Measurements from ENCODE around the gene DNAJC30. TPM values are rescaled to one million over a fixed set of nuclear protein-coding genes. Genes with fewer than 3 reads are reported as not detected.

Gene DNAJC30
- 10 to 100 TPM in 1 of 2 donors, 1 to 10 TPM in 1; 6.3 to 12.9 TPM for total RNA-seq

- Histone ChIP-seq H3K27ac (peak within 1 kb of the TSS; percentile 81 to 86), H3K4me3 (peak within 1 kb of the TSS; percentile 83 to 99), H3K27me3 (no peaks in the 10 kb centered on the region), H3K36me3 (peaks cover 17% of the 10 kb centered on the region), H3K4me1 (peaks cover 0 to 47% of the 10 kb centered on the region in 2 donors), H3K9me3 (no peaks in the 10 kb centered on the region)
- no peak for TF ChIP-seq CTCF (IDR thresholded peaks at IDR 0.05)
- DNase-seq (ENCODE audit: low spot score): peak; percentile 98
Measured at GRCh38 chr7:73683056-73683787, at the start of gene DNAJC30, which contains the start of gene BUD23. Gene DNAJC30 (minus strand): TSS chr7:73683453. CDS start chr7:73683423, 30 bp downstream. Gene BUD23 (plus strand): TSS chr7:73683597. CDS start chr7:73683626, 29 bp downstream.

- Histone ChIP-seq H3K36me3 (peaks cover 22% of the 10 kb centered on the region), H3K4me3 (no peak overlapping the region), H3K27ac (no peak overlapping the region), H3K4me1 (peaks cover 0 to 4% of the 10 kb centered on the region in 2 donors), H3K27me3 (no peaks in the 10 kb centered on the region), H3K9me3 (no peaks in the 10 kb centered on the region)
- TF ChIP-seq CTCF (IDR thresholded peaks at IDR 0.05): no peak
- DNase-seq (ENCODE audit: low spot score): no peak
Measured at GRCh38 chr7:73732397-73732796, 49.1 kb upstream of the DNAJC30 start.

GRCh38 chr7:73730485-73730884, 47.2 kb upstream of the DNAJC30 start:
- Histone ChIP-seq H3K27ac (no peak overlapping the region), H3K36me3 (peaks cover 3% of the 10 kb centered on the region), H3K4me3 (no peak overlapping the region), H3K27me3 (no peaks in the 10 kb centered on the region), H3K9me3 (no peaks in the 10 kb centered on the region), H3K4me1 (no peaks in the 10 kb centered on the region)
- no peak for TF ChIP-seq CTCF (IDR thresholded peaks at IDR 0.05)
- no peak for DNase-seq (ENCODE audit: low spot score)

GRCh38 chr7:73728551-73728950, 45.3 kb upstream of the DNAJC30 start:
- H3K27ac ChIP-seq: no peak overlapping the region
- no peak for DNase-seq (ENCODE audit: low spot score)
- no peaks in the 10 kb centered on the region for H3K4me1 ChIP-seq
- H3K27me3 ChIP-seq: no peaks in the 10 kb centered on the region
- no peak overlapping the region for H3K4me3 ChIP-seq
- no peak for TF ChIP-seq CTCF (IDR thresholded peaks at IDR 0.05)
- no peaks in the 10 kb centered on the region for H3K9me3 ChIP-seq
- no peaks in the 10 kb centered on the region for H3K36me3 ChIP-seq

GRCh38 chr7:73727952-73728351, 44.7 kb upstream of the DNAJC30 start:
- no peaks in the 10 kb centered on the region for H3K4me1 ChIP-seq
- H3K4me3 ChIP-seq: no peak overlapping the region
- no peaks in the 10 kb centered on the region for H3K36me3 ChIP-seq
- TF ChIP-seq CTCF (IDR thresholded peaks at IDR 0.05): no peak
- H3K9me3 ChIP-seq: no peaks in the 10 kb centered on the region
- H3K27me3 ChIP-seq: no peaks in the 10 kb centered on the region
- no peak overlapping the region for H3K27ac ChIP-seq
- DNase-seq (ENCODE audit: low spot score): no peak

- DNase-seq (ENCODE audit: low spot score): no peak
- Histone ChIP-seq H3K27me3 (no peaks in the 10 kb centered on the region), H3K4me1 (no peaks in the 10 kb centered on the region), H3K4me3 (no peak overlapping the region), H3K36me3 (no peaks in the 10 kb centered on the region), H3K9me3 (no peaks in the 10 kb centered on the region), H3K27ac (no peak overlapping the region)
- TF ChIP-seq CTCF (IDR thresholded peaks at IDR 0.05): no peak
Measured at GRCh38 chr7:73726083-73726466, 42.8 kb upstream of the DNAJC30 start.

All from right atrium auricular region (tissue), 2 donors.